AG04450 (cell line): ENCODE data around the gene NUDT22. TPM values are rescaled to one million over a fixed set of nuclear protein-coding genes. Genes with fewer than 3 reads are reported as not detected.
A peak's percentile ranks its signal among the peaks of the same experiment; 100 is the strongest.

Experiments
- CTCF ChIA-PET: fragments of 300-600, 350-600 bp; formaldehyde crosslinking; extraction: SDS; loops from one replicate; lab custom pipeline; 2022; ENCODE audit warnings: antibody characterized with exemption, inconsistent platforms; lab: Charles Lee
- POLR2A ChIA-PET: fragments of 350-600 bp; formaldehyde crosslinking; extraction: SDS; loops from one replicate; lab custom pipeline; 2021; ENCODE audit warnings: antibody characterized with exemption, inconsistent platforms; lab: Yijun Ruan, JAX
- DNase-seq: peaks from one replicate; pipeline ENCODE4 v3.0.0-alpha.2; 2011; ENCODE audit warnings: low read depth, low spot score
- H3K27ac ChIP-seq: one replicate; pipeline ENCODE4 v1.5.1; 2012; ENCODE audit warnings: low read depth, low read length, control low read depth
- H3K27me3 ChIP-seq: one replicate; pipeline ENCODE4 v1.6.0; 2012; ENCODE audit warnings: low read length; ENCODE audit not compliant: control insufficient read depth, insufficient read depth
- H3K4me3 ChIP-seq: 2 replicates; pipeline ENCODE4 v1.5.1; 2011; ENCODE audit warnings: mild to moderate bottlenecking, low read depth, low read length, control low read depth
- H3K9me3 ChIP-seq: 2 replicates; pipeline ENCODE4 v1.5.1; 2012; ENCODE audit warnings: low read length; ENCODE audit not compliant: control insufficient read depth, insufficient read depth
- CTCF ChIP-seq: IDR thresholded peaks from 2 replicates; pipeline ENCODE4 v1.5.1; 2011; ENCODE audit warnings: low read depth, low read length, control low read depth, inconsistent platforms
- polyA plus RNA-seq: library from polyadenylated mRNA; depleted of rRNA; stranded (reverse); fragments of >200 nt; gene quantifications from 2 replicates; pipeline ENCODE4 v1.2.3, GENCODE V29; 2011

Gene NUDT22
- polyA plus RNA-seq, 1 experiment, result 18.8 TPM

- H3K9me3 ChIP-seq, result no peaks in the 10 kb centered on the region; the same call in 1 of the 2 replicates
- DNase-seq, result no peak
- H3K27me3 ChIP-seq, result no peaks in the 10 kb centered on the region
- no peak overlapping the region for H3K27ac ChIP-seq
- no peak for TF ChIP-seq CTCF
- POLR2A ChIA-PET, result interaction anchor here (0.5 to 2.2 kb wide), 5 partner anchors 8 to 40 kb away, joined by 4 to 8 read pairs (median 6); partner anchors contain the start of gene STIP1
- CTCF ChIA-PET, result interaction anchor here (2.1 to 3.8 kb wide), 2 partner anchors 20 to 76 kb away, joined by 6 to 13 read pairs; partner anchors contain the start of gene CATSPERZ
- peak overlapping the region; percentile 89 for H3K4me3 ChIP-seq
Measured at GRCh38 chr11:64224891-64225607, 1.0 kb upstream of the NUDT22 start.

GRCh38 chr11:64226507-64227051 is 505 bp downstream of the NUDT22 start:
- H3K4me3 ChIP-seq, result peak overlapping the region; percentile 89
- ChIA-PET POLR2A (interaction anchor here (0.7 to 2.2 kb wide), 6 partner anchors 8 to 78 kb away, joined by 3 to 8 read pairs (median 4); partner anchors contain the start of gene STIP1), CTCF (interaction anchor here (1.0 to 3.8 kb wide), 3 partner anchors 22 to 78 kb away, joined by 3 to 13 read pairs (median 4); no protein-coding TSS in a partner anchor)
- no peaks in the 10 kb centered on the region for H3K27me3 ChIP-seq
- no peak for TF ChIP-seq CTCF
- peak overlapping the region; percentile 21 for H3K27ac ChIP-seq
- no peak for DNase-seq
- no peaks in the 10 kb centered on the region; the same call in 1 of the 2 replicates for H3K9me3 ChIP-seq

GRCh38 chr11:64227405-64227956 is 1.4 kb downstream of the NUDT22 start:
- Histone ChIP-seq H3K4me3 (peak overlapping the region; percentile 89), H3K27ac (peak overlapping the region; percentile 2), H3K9me3 (no peaks in the 10 kb centered on the region; the same call in 1 of the 2 replicates), H3K27me3 (no peaks in the 10 kb centered on the region)
- no peak for DNase-seq
- TF ChIP-seq CTCF, result no peak
- ChIA-PET CTCF (interaction anchor here (3.8 kb wide), 1 partner anchor 22 kb away, joined by 13 read pairs; no protein-coding TSS in a partner anchor), POLR2A (interaction anchor here (1.6 to 2.2 kb wide), 2 partner anchors 20 to 42 kb away, joined by 5 to 8 read pairs; partner anchors contain the start of gene STIP1)

GRCh38 chr11:64229090-64229743 is 3.1 kb downstream of the NUDT22 start:
- POLR2A ChIA-PET, result interaction anchor here (0.6 to 0.7 kb wide), 2 partner anchors 56 to 126 kb away, joined by 3 to 4 read pairs; no protein-coding TSS in a partner anchor
- Histone ChIP-seq H3K9me3 (no peaks in the 10 kb centered on the region; the same call in 1 of the 2 replicates), H3K27me3 (no peaks in the 10 kb centered on the region), H3K4me3 (no peak overlapping the region), H3K27ac (no peak overlapping the region)
- TF ChIP-seq CTCF, result no peak
- CTCF ChIA-PET, result no interaction called here
- no peak for DNase-seq
